ENCODE measurements around the gene OBP2A. TPM values are rescaled to one million over a fixed set of nuclear protein-coding genes. Genes with fewer than 3 reads are reported as not detected.

The OBP2A gene
- total RNA-seq, 1 experiment from 2014 or later = not detected

DNA sequence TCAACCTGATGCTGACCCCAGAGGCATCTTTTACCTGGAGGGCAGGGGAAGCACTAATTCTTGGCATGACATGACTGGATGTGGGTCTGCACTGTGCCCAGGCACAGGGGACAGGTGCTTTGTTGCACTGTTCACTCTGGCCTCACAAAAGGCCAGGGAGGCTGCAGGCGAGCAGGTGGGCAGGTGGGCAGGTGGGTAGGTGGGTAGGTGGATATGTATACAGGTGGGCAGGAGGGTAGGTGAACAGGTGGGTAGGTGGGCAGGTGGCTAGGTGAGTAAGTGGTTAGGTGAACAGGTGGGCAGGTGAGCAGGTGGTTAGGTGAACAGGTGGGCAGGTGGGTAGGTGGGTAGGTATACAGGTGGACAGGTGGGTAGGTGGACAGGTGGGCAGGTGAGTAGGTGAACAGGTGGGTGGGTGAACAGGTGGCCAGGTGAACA lies 17.1 kb downstream of the OBP2A start (continued):
- TF ChIP-seq ELF1 (IDR thresholded peaks at IDR 0.05; ENCODE audit: borderline replicate concordance, low read depth) = no peak

DNA sequence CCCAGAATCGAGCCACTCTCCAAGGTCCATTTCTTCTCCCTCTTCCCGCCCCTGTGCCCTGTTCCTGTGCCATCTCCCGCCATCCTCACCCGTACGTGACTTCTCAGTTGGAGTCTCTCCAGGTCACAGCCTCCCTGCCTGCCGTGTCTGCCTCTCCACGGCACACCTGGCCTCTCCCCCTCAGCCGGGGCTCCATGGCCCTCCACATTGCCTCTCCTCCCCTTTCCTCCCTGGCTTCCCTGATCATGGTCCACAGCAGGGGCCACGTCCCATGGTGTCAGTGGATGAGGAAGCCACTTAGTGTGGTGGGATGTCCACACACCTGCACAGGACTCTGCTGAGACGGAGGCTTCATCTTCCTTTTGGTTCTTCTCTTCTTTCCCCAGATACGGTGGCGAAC lies 17.9 kb downstream of the OBP2A start:
- POLR2A ChIA-PET = no interaction called here
- no TSS peak for BruUV-seq (replicated peaks)
- peaks cover under 1 to 2% of the 10 kb centered on the region in 2 experiments; a peak in 2 of 4 replicates for H3K9me3 ChIP-seq (ENCODE audit: control insufficient read depth in 1 of 2, insufficient read depth in 1 of 2, low read depth in 1 of 2, low read length in 2 of 2)
- H4K20me1 ChIP-seq (ENCODE audit: insufficient read depth) = no peaks in the 10 kb centered on the region
- no peaks in the 10 kb centered on the region for H3K9me2 ChIP-seq (ENCODE audit: insufficient read depth)
- H3K27ac ChIP-seq (ENCODE audit: low read depth, low read length) = no peak overlapping the region
- H3K9ac ChIP-seq (ENCODE audit: low read length) = no peak overlapping the region
- intact Hi-C loops (cut with micrococcal nuclease) = no loop called here
- no peaks in the 10 kb centered on the region for H3K4me1 ChIP-seq (ENCODE audit: control insufficient read depth in 1 of 2, insufficient read depth in 2 of 2, low read length in 2 of 2)
- H3K27me3 ChIP-seq (ENCODE audit: insufficient read depth, low read length) = peaks cover 4% of the 10 kb centered on the region; the same call in 1 of the 2 replicates
- RAD21 ChIA-PET (ENCODE audit: low non-redundant PET in 1 of 2, low total read pairs in 2 of 2, uncharacterized antibody in 2 of 2, unreplicated experiment in 2 of 2) = no interaction called here
- no peak overlapping the region for H2AFZ ChIP-seq (ENCODE audit: low read depth, low read length, poor library complexity, severe bottlenecking)
- H3K79me2 ChIP-seq (ENCODE audit: insufficient read depth, low read length) = no peaks in the 10 kb centered on the region
- H3K4me3 ChIP-seq (replicated peaks in 1 of 2; ENCODE audit: low read depth in 1 of 2, low read length in 2 of 2) = no peak overlapping the region
- TF ChIP-seq, protein P1, sequence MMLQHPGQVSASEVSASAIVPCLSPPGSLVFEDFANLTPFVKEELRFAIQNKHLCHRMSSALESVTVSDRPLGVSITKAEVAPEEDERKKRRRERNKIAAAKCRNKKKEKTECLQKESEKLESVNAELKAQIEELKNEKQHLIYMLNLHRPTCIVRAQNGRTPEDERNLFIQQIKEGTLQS (IDR thresholded peaks at IDR 0.05) = no peak
- TF ChIP-seq EZH2phosphoT487 (IDR thresholded peaks at IDR 0.05; ENCODE audit: borderline replicate concordance) (no peak), ELF1 (IDR thresholded peaks at IDR 0.05; ENCODE audit: borderline replicate concordance, low read depth) (no peak), ZNF274 (IDR thresholded peaks at IDR 0.05; ENCODE audit: low read depth, low read length) (no peak), SP1 (IDR thresholded peaks at IDR 0.05; ENCODE audit: low read depth) (no peak), TCF7L2 (IDR thresholded peaks at IDR 0.05; ENCODE audit: borderline replicate concordance, extremely low read depth, insufficient read depth, insufficient read length) (no peak), CEBPB (IDR thresholded peaks at IDR 0.05; ENCODE audit: low read depth) (no peak), ZFX (IDR thresholded peaks at IDR 0.05) (no peak), POLR2A (IDR thresholded peaks at IDR 0.05; ENCODE audit: borderline replicate concordance, extremely low read depth, insufficient read depth, insufficient read length) (no peak), CTCF (IDR thresholded peaks at IDR 0.05 in 2 of 3, conservative IDR thresholded peaks at IDR 0.05 in 1 of 3; ENCODE audit: borderline replicate concordance in 1 of 3, insufficient read depth in 1 of 3, low read depth in 2 of 3, low read length in 2 of 3) (no peak)
- TF ChIP-seq, protein P2, sequence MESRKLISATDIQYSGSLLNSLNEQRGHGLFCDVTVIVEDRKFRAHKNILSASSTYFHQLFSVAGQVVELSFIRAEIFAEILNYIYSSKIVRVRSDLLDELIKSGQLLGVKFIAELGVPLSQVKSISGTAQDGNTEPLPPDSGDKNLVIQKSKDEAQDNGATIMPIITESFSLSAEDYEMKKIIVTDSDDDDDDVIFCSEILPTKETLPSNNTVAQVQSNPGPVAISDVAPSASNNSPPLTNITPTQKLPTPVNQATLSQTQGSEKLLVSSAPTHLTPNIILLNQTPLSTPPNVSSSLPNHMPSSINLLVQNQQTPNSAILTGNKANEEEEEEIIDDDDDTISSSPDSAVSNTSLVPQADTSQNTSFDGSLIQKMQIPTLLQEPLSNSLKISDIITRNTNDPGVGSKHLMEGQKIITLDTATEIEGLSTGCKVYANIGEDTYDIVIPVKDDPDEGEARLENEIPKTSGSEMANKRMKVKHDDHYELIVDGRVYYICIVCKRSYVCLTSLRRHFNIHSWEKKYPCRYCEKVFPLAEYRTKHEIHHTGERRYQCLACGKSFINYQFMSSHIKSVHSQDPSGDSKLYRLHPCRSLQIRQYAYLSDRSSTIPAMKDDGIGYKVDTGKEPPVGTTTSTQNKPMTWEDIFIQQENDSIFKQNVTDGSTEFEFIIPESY (IDR thresholded peaks at IDR 0.05; ENCODE audit: extremely low read depth, insufficient replicate concordance, low read length) = no peak
- no peaks in the 10 kb centered on the region for H3K36me3 ChIP-seq (ENCODE audit: control insufficient read depth in 1 of 2, insufficient read depth in 2 of 2, low read length in 2 of 2)
- no peak for DNase-seq (ENCODE audit: low read depth, low spot score)
- ATAC-seq = no peak
- CTCF ChIA-PET = no interaction called here
- H3K4me2 ChIP-seq (ENCODE audit: low read length) = no peak overlapping the region
